GM12878 (cell line): ENCODE data around the gene USP37. TPM values are rescaled to one million over a fixed set of nuclear protein-coding genes. Genes with fewer than 3 reads are reported as not detected.

Experiments
- BACH1 ChIP-seq: fragments of 450-650 bp; IDR thresholded peaks from 2 replicates; pipeline ENCODE4 v1.6.1; 2017; ENCODE audit warnings: mild to moderate bottlenecking, borderline replicate concordance
- BMI1 ChIP-seq: fragments of 450-650 bp; IDR thresholded peaks from 2 replicates; pipeline ENCODE4 v1.6.1; 2016; ENCODE audit warnings: mild to moderate bottlenecking, moderate library complexity, borderline replicate concordance
- CEBPB ChIP-seq, 2 experiments: fragments of 150-350 bp in 1 of 2; IDR thresholded peaks; 2 replicates each; pipeline ENCODE4 v1.6.1; 2012 to 2014; ENCODE audit warnings: low read depth in 2 of 2, low read length in 2 of 2, borderline replicate concordance in 1 of 2, inconsistent platforms in 1 of 2
- CHD4 ChIP-seq: fragments of 200-600 bp; sonication (generic); IDR thresholded peaks from 2 replicates; pipeline ENCODE4 v1.6.1; 2016; ENCODE audit warnings: mild to moderate bottlenecking
- CREB1 ChIP-seq: IDR thresholded peaks from 2 replicates; pipeline ENCODE4 v1.6.1; 2012; ENCODE audit warnings: low read depth, mild to moderate bottlenecking, inconsistent platforms
- ETV6 ChIP-seq, 2 experiments: fragments of 450-650 bp in 1 of 2; IDR thresholded peaks in 1 of 2; conservative IDR thresholded peaks in 1 of 2; 2 replicates each; pipeline ENCODE4 v1.6.1; 2014; ENCODE audit warnings: antibody characterized with exemption in 1 of 2, borderline replicate concordance in 1 of 2, low read depth in 1 of 2, mild to moderate bottlenecking in 1 of 2, moderate library complexity in 1 of 2
- HDAC6 ChIP-seq: fragments of 200-600 bp; sonication (generic); IDR thresholded peaks from one replicate; pipeline ENCODE4 v1.8.0; 2017; ENCODE audit warnings: antibody characterized with exemption; ENCODE audit not compliant: unreplicated experiment
- IKZF2 ChIP-seq, 2 experiments: fragments of 450-650 bp; IDR thresholded peaks; 2 replicates each; pipeline ENCODE4 v1.6.1; 2017; ENCODE audit warnings: mild to moderate bottlenecking in 2 of 2, moderate library complexity in 2 of 2
- MTA2 ChIP-seq: fragments of 450-650 bp; IDR thresholded peaks from 2 replicates; pipeline ENCODE4 v1.6.1; 2016; ENCODE audit warnings: low read depth, mild to moderate bottlenecking, moderate library complexity
- MTA3 ChIP-seq: IDR thresholded peaks from 2 replicates; pipeline ENCODE4 v1.6.1; 2012; ENCODE audit warnings: low read length, inconsistent platforms, borderline replicate concordance
- NR2F1 ChIP-seq: fragments of 450-650 bp; conservative IDR thresholded peaks from 2 replicates; pipeline ENCODE4 v1.6.1; 2017; ENCODE audit warnings: mild to moderate bottlenecking
- RAD21 ChIP-seq: IDR thresholded peaks from 2 replicates; pipeline ENCODE4 v1.6.1; 2011; ENCODE audit warnings: mild to moderate bottlenecking, low read depth, low read length, moderate library complexity; ENCODE audit not compliant: insufficient read depth
- RBBP5 ChIP-seq: fragments of 200-600 bp; sonication (generic); conservative IDR thresholded peaks from 2 replicates; pipeline ENCODE4 v1.6.1; 2016
- RUNX3 ChIP-seq: IDR thresholded peaks from 2 replicates; pipeline ENCODE4 v1.6.1; 2012; ENCODE audit warnings: low read length, inconsistent platforms
- SIX5 ChIP-seq: IDR thresholded peaks from 2 replicates; pipeline ENCODE4 v1.6.1; 2011; ENCODE audit warnings: mild to moderate bottlenecking, low read depth, low read length, moderate library complexity; ENCODE audit not compliant: severe bottlenecking
- SREBF1 ChIP-seq: IDR thresholded peaks from 2 replicates; pipeline ENCODE4 v1.6.1; 2012; ENCODE audit warnings: mild to moderate bottlenecking, low read length
- STAT1 ChIP-seq: fragments of 450-650 bp; conservative IDR thresholded peaks from 2 replicates; pipeline ENCODE4 v1.6.1; 2014; ENCODE audit warnings: antibody characterized with exemption, mild to moderate bottlenecking
- STAT3 ChIP-seq: IDR thresholded peaks from 2 replicates; pipeline ENCODE4 v1.6.1; 2011; ENCODE audit warnings: low read depth, low read length, improper control_type of control experiment
- TBL1XR1 ChIP-seq: IDR thresholded peaks from 2 replicates; pipeline ENCODE4 v1.6.1; 2012; ENCODE audit warnings: low read depth, low read length, improper control_type of control experiment
- TCF3 ChIP-seq: IDR thresholded peaks from 2 replicates; pipeline ENCODE4 v1.6.1; 2012; ENCODE audit warnings: low read depth, mild to moderate bottlenecking, low read length, borderline replicate concordance; ENCODE audit not compliant: insufficient read depth
- YY1 ChIP-seq: IDR thresholded peaks from 2 replicates; pipeline ENCODE4 v1.6.1; 2011; ENCODE audit warnings: low read depth, mild to moderate bottlenecking, low read length
- ZNF384 ChIP-seq: IDR thresholded peaks from 2 replicates; pipeline ENCODE4 v1.6.1; 2012; ENCODE audit warnings: low read depth, mild to moderate bottlenecking, low read length, improper control_type of control experiment, borderline replicate concordance
- ZSCAN29 ChIP-seq: fragments of 450-650 bp; IDR thresholded peaks from 2 replicates; pipeline ENCODE4 v1.6.1; 2017; ENCODE audit warnings: mild to moderate bottlenecking, moderate library complexity
- polyA plus RNA-seq, 11 experiments: library from polyadenylated mRNA; depleted of rRNA in 4 of 11; unstranded in 6 of 11; stranded (reverse) in 5 of 11; fragments of >200 nt; fragmentation: Nextera tagmentation in 4 of 11; fragmentation: Illumina TruSeq in 1 of 11; extraction: Ambion mirVana in 4 of 11; extraction: Trizol in 1 of 11; gene quantifications; 1 replicate in 1 of 11; 2 replicates in 10 of 11; pipeline versions ENCODE4 v1.2.1 to v1.2.3, GENCODE V29; 2011 to 2016; ENCODE audit warnings: inconsistent platforms in 2 of 11, missing spikeins in 2 of 11, low read depth in 1 of 11
- total RNA-seq, 4 experiments: library from RNA; depleted of rRNA in 3 of 4; stranded (reverse); fragments of >200 nt in 3 of 4; fragmentation: Illumina TruSeq in 1 of 4; extraction: Trizol in 1 of 4; gene quantifications; 2 replicates each; pipeline versions ENCODE4 v1.2.1 to v1.2.3, GENCODE V29; 2013 to 2021
- TF ChIP-seq, protein P1 (sequence below): fragments of 450-650 bp; IDR thresholded peaks from 2 replicates; pipeline ENCODE4 v1.6.1; 2017; ENCODE audit warnings: antibody characterized with exemption, mild to moderate bottlenecking, moderate library complexity
- TF ChIP-seq, protein P2 (sequence below): fragments of 450-650 bp; IDR thresholded peaks from 2 replicates; pipeline ENCODE4 v1.6.1; 2016; ENCODE audit warnings: mild to moderate bottlenecking

USP37 gene
- total and polyA plus RNA-seq, 10 of the 15 experiments (the other 5 are each of a cell fraction or from before 2014, with no cell fraction given) = 2.8 to 16.0 (median 10.4) TPM

DNA sequence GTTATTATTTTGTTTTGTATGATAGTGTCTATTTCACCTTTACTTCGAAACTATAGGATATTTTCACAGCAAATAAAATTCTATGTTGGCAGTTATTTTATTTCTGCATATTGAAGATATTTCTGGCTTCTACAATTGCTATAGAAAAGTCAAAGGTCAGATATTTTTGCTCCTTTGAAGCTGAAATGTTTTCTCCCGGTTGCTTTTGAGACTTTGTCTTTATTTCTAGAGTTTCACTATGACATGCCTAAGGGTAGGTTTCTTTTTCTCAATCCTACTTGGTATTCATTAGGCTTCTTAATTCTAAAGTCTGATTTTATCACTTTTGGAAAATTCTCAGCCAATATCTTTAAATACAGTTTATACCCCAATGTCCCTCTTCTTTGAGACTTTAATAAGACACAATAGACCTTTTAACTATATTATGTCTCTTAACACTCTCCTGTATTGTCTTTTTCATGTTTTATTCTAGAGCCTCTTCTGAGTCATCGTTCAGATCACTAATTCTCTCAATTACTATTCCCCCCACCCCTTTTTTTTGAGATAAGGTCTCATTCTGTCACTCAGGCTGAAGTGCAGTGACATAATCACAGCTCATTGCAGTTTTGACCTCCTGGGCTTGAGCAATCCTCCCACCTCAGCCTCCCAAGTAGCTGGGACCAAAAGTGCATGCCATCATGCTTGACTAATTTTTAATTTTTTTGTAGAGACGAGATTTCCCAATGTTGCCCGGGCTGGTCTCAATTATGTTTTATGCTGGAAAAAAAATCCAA, 50.5 kb downstream of the USP37 start (continued):
- TF ChIP-seq, protein P1, sequence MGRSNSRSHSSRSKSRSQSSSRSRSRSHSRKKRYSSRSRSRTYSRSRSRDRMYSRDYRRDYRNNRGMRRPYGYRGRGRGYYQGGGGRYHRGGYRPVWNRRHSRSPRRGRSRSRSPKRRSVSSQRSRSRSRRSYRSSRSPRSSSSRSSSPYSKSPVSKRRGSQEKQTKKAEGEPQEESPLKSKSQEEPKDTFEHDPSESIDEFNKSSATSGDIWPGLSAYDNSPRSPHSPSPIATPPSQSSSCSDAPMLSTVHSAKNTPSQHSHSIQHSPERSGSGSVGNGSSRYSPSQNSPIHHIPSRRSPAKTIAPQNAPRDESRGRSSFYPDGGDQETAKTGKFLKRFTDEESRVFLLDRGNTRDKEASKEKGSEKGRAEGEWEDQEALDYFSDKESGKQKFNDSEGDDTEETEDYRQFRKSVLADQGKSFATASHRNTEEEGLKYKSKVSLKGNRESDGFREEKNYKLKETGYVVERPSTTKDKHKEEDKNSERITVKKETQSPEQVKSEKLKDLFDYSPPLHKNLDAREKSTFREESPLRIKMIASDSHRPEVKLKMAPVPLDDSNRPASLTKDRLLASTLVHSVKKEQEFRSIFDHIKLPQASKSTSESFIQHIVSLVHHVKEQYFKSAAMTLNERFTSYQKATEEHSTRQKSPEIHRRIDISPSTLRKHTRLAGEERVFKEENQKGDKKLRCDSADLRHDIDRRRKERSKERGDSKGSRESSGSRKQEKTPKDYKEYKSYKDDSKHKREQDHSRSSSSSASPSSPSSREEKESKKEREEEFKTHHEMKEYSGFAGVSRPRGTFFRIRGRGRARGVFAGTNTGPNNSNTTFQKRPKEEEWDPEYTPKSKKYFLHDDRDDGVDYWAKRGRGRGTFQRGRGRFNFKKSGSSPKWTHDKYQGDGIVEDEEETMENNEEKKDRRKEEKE = no peak
- TF ChIP-seq SIX5 = no peak
- TF ChIP-seq BMI1 = no peak
- TF ChIP-seq STAT3 = no peak
- no peak for TF ChIP-seq RAD21
- no peak for TF ChIP-seq HDAC6
- TF ChIP-seq STAT1 = no peak
- no peak for TF ChIP-seq TBL1XR1
- TF ChIP-seq CEBPB (IDR thresholded peaks at IDR 0.05; ENCODE audit: borderline replicate concordance in 1 of 2, low read depth in 2 of 2, low read length in 2 of 2) = no peak
- TF ChIP-seq, protein P2, sequence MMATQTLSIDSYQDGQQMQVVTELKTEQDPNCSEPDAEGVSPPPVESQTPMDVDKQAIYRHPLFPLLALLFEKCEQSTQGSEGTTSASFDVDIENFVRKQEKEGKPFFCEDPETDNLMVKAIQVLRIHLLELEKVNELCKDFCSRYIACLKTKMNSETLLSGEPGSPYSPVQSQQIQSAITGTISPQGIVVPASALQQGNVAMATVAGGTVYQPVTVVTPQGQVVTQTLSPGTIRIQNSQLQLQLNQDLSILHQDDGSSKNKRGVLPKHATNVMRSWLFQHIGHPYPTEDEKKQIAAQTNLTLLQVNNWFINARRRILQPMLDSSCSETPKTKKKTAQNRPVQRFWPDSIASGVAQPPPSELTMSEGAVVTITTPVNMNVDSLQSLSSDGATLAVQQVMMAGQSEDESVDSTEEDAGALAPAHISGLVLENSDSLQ = peak; percentile 95
- no peak for TF ChIP-seq MTA3
- no peak for TF ChIP-seq BACH1
- TF ChIP-seq IKZF2 (IDR thresholded peaks at IDR 0.05) = peak; percentile 8 to 36; a peak in 1 of 4 replicates
- no peak for TF ChIP-seq TCF3
- TF ChIP-seq ZSCAN29 = no peak
- peak; percentile 95 for TF ChIP-seq NR2F1
- TF ChIP-seq ETV6 (conservative IDR thresholded peaks at IDR 0.05 in 1 of 2, IDR thresholded peaks at IDR 0.05 in 1 of 2; ENCODE audit: borderline replicate concordance in 1 of 2, low read depth in 1 of 2) = no peak
- no peak for TF ChIP-seq ZNF384
- TF ChIP-seq YY1 = no peak
- peak; percentile 64 for TF ChIP-seq MTA2
- TF ChIP-seq CREB1 = peak; percentile 75
- TF ChIP-seq SREBF1 = no peak
- TF ChIP-seq RBBP5 = no peak
- TF ChIP-seq CHD4 = no peak
- no peak; the same call in 1 of the 2 replicates for TF ChIP-seq RUNX3
